Bronchial epithelial cell (primary cell): Measurements from ENCODE around the gene CIAO2B. TPM values are rescaled to one million over a fixed set of nuclear protein-coding genes. Genes with fewer than 3 reads are reported as not detected.

Source experiments
- DNase-seq: peaks from one replicate; pipeline ENCODE4 v3.0.0-alpha.2; 2010; ENCODE audit warnings: low read depth
- FAIRE-seq: peaks from 2 replicates; lab custom pipeline; 2011; peaks lifted over from hg19 to GRCh38; lab: Jason Lieb, UNC
- H3K27me3 ChIP-seq: 2 replicates; pipeline ENCODE4 v1.5.1; 2011; ENCODE audit warnings: low read length; ENCODE audit not compliant: control insufficient read depth, insufficient read depth
- H3K36me3 ChIP-seq: 2 replicates; pipeline ENCODE4 v1.5.1; 2011; ENCODE audit warnings: low read length; ENCODE audit not compliant: control insufficient read depth, insufficient read depth
- H3K4me3 ChIP-seq: 2 replicates; pipeline ENCODE4 v1.5.1; 2011; ENCODE audit warnings: mild to moderate bottlenecking, low read depth, low read length, control low read depth
- total RNA-seq: library from RNA; depleted of rRNA; stranded (reverse); fragments of >200 nt; gene quantifications from 2 replicates; pipeline ENCODE4 v1.2.1, GENCODE V29; 2014
- TF ChIP-seq, protein P1 (sequence below): IDR thresholded peaks from 2 replicates; pipeline ENCODE4 v1.5.1; 2011; ENCODE audit warnings: mild to moderate bottlenecking, moderate library complexity, low read length, control low read depth, inconsistent platforms; ENCODE audit not compliant: insufficient read depth, severe bottlenecking

Gene CIAO2B
- total RNA-seq, 1 donor from 2014 or later = 227 TPM

DNA sequence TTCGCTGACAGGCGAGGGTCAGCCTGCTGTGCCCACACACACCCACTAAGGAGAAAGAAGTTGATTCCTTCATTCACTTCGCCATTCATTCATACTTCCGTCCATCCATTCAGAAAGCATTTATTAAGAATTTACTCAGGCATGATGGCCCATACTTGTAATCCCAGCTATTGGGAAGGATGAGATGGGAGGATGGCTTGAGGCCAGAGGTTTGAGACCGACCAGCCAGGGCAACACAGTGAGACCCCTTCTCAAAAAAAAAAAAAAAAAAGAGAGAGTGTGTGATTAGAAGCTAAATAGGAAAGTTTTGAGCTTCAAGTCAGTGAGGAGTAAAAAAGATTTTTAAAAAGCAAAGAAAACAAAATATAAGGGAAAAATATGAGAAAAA, 9.8 kb upstream of the CIAO2B start:
- Histone ChIP-seq H3K27me3 (no peaks in the 10 kb centered on the region), H3K36me3 (peaks cover 28% of the 10 kb centered on the region), H3K4me3 (no peak overlapping the region)
- DNase-seq (no peak), FAIRE-seq (no peak)
- TF ChIP-seq, protein P1, sequence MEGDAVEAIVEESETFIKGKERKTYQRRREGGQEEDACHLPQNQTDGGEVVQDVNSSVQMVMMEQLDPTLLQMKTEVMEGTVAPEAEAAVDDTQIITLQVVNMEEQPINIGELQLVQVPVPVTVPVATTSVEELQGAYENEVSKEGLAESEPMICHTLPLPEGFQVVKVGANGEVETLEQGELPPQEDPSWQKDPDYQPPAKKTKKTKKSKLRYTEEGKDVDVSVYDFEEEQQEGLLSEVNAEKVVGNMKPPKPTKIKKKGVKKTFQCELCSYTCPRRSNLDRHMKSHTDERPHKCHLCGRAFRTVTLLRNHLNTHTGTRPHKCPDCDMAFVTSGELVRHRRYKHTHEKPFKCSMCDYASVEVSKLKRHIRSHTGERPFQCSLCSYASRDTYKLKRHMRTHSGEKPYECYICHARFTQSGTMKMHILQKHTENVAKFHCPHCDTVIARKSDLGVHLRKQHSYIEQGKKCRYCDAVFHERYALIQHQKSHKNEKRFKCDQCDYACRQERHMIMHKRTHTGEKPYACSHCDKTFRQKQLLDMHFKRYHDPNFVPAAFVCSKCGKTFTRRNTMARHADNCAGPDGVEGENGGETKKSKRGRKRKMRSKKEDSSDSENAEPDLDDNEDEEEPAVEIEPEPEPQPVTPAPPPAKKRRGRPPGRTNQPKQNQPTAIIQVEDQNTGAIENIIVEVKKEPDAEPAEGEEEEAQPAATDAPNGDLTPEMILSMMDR = no peak

DNA sequence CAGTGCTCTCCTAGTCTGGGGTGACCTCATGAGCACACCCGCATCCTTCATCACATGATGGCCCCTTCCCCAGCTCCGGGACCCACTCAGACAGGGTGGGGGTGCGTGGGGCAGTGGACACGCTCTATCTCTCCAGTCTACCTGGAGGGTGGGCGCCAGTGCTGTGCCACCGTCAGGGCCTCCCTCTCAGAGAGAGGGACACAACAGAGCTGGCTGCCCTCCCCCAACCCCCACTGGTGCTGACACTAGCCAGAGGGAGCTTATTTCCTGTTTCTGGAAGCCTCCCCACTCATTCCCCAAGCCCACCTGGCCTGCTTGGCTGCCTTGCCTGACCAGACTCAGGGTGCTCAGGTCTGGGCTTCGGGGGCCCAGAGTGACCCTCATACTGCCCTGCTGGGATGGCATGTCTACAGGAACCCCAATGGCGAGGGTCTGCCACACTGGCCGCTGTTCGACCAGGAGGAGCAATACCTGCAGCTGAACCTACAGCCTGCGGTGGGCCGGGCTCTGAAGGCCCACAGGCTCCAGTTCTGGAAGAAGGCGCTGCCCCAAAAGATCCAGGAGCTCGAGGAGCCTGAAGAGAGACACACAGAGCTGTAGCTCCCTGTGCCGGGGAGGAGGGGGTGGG, 9.3 kb upstream of the CIAO2B start:
- H3K4me3 ChIP-seq = no peak overlapping the region
- H3K27me3 ChIP-seq = no peaks in the 10 kb centered on the region
- TF ChIP-seq, protein P1 = no peak
- H3K36me3 ChIP-seq = peaks cover 31% of the 10 kb centered on the region
- FAIRE-seq (no peak), DNase-seq (no peak)

DNA sequence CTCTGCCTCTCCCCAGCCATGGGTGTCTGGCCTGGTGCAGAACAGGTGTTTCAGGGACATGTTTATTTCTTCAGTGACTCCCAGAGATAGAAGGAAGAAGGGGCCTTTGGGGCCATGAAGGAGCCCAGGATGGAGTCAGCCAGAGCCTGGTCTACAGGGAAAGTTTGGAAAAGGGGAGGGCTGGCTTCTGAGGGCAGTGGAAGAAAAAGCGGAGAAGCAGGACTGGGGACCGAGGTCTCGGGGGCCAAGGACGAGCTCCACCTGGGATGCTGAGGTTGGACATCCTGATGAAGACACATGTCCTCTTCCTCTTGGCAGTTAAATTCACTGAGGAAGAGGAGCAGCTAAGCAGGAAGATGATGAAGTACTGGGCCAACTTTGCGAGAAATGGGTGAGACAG, 8.8 kb upstream of the CIAO2B start:
- DNase-seq (no peak), FAIRE-seq (no peak)
- Histone ChIP-seq H3K36me3 (peaks cover 35% of the 10 kb centered on the region), H3K27me3 (no peaks in the 10 kb centered on the region), H3K4me3 (no peak overlapping the region)
- TF ChIP-seq, protein P1 = no peak

GRCh38 chr16:66940236-66940635, 6.0 kb upstream of the CIAO2B start:
- H3K4me3 ChIP-seq = no peak overlapping the region
- peaks cover 39% of the 10 kb centered on the region for H3K36me3 ChIP-seq
- TF ChIP-seq, protein P1 = no peak
- FAIRE-seq = no peak
- H3K27me3 ChIP-seq = no peaks in the 10 kb centered on the region
- DNase-seq = no peak

DNA sequence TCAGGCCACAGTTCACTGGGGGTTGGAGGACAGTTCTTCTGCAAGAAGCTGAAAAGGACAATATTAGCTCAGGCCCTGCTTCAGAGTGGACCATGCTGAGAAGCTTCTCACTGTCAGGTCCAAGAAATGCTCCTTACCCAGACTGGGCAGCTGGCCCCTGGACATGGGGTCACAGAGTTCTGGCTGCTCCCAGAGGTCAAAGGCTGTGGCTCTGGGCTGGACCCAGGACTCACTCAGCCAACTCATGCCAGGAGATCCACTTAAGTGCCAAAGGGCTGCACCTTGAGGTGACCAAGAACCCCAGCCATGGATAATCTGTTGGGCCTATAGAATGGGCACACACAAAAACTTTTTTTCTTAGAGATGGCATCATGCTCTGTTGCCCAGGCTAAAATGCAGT, 5.2 kb upstream of the CIAO2B start:
- FAIRE-seq (no peak), DNase-seq (no peak)
- peaks cover 39% of the 10 kb centered on the region for H3K36me3 ChIP-seq
- TF ChIP-seq, protein P1 = no peak
- H3K4me3 ChIP-seq = no peak overlapping the region
- H3K27me3 ChIP-seq = no peaks in the 10 kb centered on the region
